Measurements from ENCODE around the gene NGLY1. TPM values are rescaled to one million over a fixed set of nuclear protein-coding genes. Genes with fewer than 3 reads are reported as not detected.

Gene NGLY1, protein sequence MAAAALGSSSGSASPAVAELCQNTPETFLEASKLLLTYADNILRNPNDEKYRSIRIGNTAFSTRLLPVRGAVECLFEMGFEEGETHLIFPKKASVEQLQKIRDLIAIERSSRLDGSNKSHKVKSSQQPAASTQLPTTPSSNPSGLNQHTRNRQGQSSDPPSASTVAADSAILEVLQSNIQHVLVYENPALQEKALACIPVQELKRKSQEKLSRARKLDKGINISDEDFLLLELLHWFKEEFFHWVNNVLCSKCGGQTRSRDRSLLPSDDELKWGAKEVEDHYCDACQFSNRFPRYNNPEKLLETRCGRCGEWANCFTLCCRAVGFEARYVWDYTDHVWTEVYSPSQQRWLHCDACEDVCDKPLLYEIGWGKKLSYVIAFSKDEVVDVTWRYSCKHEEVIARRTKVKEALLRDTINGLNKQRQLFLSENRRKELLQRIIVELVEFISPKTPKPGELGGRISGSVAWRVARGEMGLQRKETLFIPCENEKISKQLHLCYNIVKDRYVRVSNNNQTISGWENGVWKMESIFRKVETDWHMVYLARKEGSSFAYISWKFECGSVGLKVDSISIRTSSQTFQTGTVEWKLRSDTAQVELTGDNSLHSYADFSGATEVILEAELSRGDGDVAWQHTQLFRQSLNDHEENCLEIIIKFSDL
- 13.7 and 20.0 TPM in 2 replicates for total RNA-seq

DNA sequence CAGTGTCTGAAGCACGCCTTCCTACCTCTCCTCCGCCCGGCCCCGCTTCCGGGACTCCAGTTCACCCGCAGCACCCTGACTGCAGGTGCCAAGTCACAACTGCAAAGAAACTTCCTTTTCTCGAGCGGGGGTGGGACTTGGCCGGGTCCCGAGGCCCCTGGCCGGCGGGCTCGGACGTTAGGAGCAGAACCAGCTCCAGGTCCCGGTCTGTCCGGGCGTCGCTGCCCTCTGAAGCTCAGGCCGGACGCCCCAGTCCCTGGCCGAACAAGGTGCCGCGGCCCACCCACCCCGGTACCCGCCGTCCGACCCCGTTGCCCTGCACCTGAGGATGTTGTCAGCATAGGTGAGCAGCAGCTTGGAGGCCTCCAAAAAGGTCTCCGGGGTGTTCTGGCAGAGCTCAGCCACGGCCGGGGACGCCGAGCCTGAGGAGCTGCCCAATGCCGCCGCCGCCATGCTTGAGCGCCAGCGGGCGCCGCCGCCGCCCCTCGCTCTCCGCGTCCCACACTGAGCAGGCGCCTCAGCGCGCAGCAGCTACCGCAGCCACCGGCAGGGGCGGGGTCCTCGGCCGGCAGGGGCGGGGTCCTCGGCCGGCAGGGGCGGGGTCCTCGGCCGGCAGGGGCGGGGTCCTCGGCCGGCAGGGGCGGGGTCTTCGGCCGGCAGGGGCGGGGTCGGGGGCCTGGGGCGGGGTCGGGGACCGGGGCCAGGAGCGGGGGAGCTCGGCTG, at the start of gene NGLY1:
NGLY1 (minus strand) TSS at position 506 of the 723 bp plus-strand sequence; CDS start at position 453, 53 bp downstream.

DNA sequence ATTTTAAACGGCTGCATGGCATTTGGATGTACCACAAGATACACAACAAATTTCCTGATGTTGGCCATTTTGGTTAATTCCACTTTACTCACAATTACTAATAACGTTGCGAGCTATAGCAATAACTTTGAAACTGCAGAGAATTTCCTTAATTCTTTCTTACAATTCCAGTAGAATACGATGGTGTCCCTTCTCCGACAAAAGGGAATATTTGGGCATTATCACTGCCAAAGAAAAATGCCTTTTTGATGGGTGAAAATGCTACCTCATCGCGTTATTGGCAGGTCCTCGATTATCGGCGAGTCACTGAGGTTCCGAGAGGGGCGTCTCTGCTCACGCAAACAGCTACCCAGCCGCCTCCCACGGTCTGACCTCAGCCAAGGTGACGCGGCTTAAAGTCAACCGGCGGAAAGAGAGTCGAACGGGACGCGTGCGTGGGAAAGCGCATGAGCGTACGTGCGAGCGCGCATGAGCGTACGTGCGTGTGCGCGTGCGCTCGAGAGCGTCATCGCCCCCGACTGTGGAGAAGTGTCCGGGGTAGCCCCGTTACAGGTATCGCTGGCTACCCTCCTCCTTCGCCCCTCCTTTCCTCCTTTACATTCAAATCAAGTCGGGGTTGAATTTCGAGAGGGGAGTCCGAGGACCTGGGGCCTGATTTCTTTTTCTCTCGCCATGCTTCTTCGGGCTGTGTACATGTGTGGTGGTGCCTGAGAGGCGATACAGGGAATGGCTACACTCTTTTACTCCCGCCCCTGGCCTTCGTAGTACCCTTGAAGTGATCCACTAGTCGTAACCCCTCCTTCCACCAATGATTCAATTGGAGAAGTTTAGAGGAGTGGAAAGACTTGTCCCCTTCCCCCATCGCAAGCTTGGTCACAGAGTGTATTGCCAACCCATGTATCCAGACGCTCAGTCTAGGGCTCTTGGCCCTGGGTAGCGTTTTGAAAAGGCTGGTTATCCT, 6.6 kb upstream of the NGLY1 start, which contains the start of gene OXSM:
OXSM (plus strand) TSS at position 495 of the 961 bp plus-strand sequence. CDS start 931 bp downstream, outside the sequence.

Other genes with a start within 250 kb of the NGLY1 start
- gene TOP2B, start 118.5 kb downstream of the NGLY1 start, total RNA-seq, result 46.7 and 82.0 TPM in 2 replicates
- 8.8 and 9.0 TPM in 2 replicates for gene OXSM, start 6.6 kb upstream of the NGLY1 start, total RNA-seq